Adrenal gland (tissue), 12 donors: Measurements from ENCODE around the gene SGTB. TPM values are rescaled to one million over a fixed set of nuclear protein-coding genes. Genes with fewer than 3 reads are reported as not detected.

ENCODE experiments used
- DNase-seq, 7 donors: peaks; one replicate each; pipeline ENCODE4 v3.0.0-alpha.2; 2019 to 2020
- H3K27ac ChIP-seq, 5 donors: fragments of 200-600 bp; sonication (generic) in 4 of 5; 1 replicate in 3 of 5; 2 replicates in 2 of 5; pipeline versions ENCODE4 v1.5.1 to v1.8.0; 2016 to 2020; ENCODE audit warnings: mild to moderate bottlenecking in 1 of 5
- H3K27me3 ChIP-seq: fragments of 200-600 bp; 2 replicates; pipeline ENCODE4 v1.8.0; 2021
- H3K36me3 ChIP-seq, 2 donors: fragments of 200-600 bp; replicated peaks in 1 of 2; 1 replicate in 1 of 2; 2 replicates in 1 of 2; pipeline versions ENCODE4 v1.5.1 to v1.8.0; 2018 to 2022
- H3K4me1 ChIP-seq, 2 donors: fragments of 200-600 bp; replicated peaks in 1 of 2; 1 replicate in 1 of 2; 2 replicates in 1 of 2; pipeline versions ENCODE4 v1.5.1 to v1.8.0; 2018 to 2021
- H3K4me3 ChIP-seq, 4 donors: fragments of 200-600 bp; sonication (generic) in 3 of 4; one replicate each; pipeline ENCODE4 v1.5.1; 2016 to 2018
- H3K9me3 ChIP-seq, 3 donors: fragments of 200-600 bp; sonication (generic) in 1 of 3; replicated peaks in 1 of 3; 1 replicate in 2 of 3; 2 replicates in 1 of 3; pipeline versions ENCODE4 v1.5.1 to v1.8.0; 2016 to 2021
- CTCF ChIP-seq, 6 experiments: fragments of 450-650 bp in 4 of 6; fragments of 200-600 bp in 2 of 6; sonication (generic) in 1 of 6; IDR thresholded peaks; 1 replicate in 5 of 6; 2 replicates in 1 of 6; pipeline versions ENCODE4 v1.5.1 to v1.8.0; 2016 to 2021; ENCODE audit warnings: antibody characterized with exemption in 6 of 6, mild to moderate bottlenecking in 2 of 6, moderate library complexity in 1 of 6
- POLR2A ChIP-seq, 2 donors: fragments of 450-650 bp; IDR thresholded peaks; one replicate each; pipeline ENCODE4 v1.6.1; 2017; ENCODE audit warnings: antibody characterized with exemption in 2 of 2, mild to moderate bottlenecking in 2 of 2, moderate library complexity in 1 of 2
- WGBS, 4 donors: extraction: QIAGEN DNeasy Blood & Tissue Kit in 2 of 4; methylation state at CpG; one replicate each; pipeline versions ENCODE4 v1.1.5 to v1.1.7; 2013 to 2017; 5-methylcytosine and 5-hydroxymethylcytosine counted together
- intact Hi-C, 2 donors: fragments of 100-400 bp; cut with DNase I; formaldehyde crosslinking; loops; one replicate each; pipeline versions ENCODE4 v1.14.1 to v1.15.0; 2022 to 2023
- polyA plus RNA-seq, 3 donors: library from polyadenylated mRNA; stranded (reverse); fragments of 200-250 nt in 2 of 3; fragments of 350-450 nt in 1 of 3; fragmentation: Illumina TruSeq in 1 of 3; extraction: RNeasy Lipid Tissue Mini Kit (QIAGEN cat#74804) in 1 of 3; gene quantifications; one replicate each; pipeline ENCODE4 v1.2.3, GENCODE V29; 2013 to 2014
- total RNA-seq, 9 donors: library from RNA; depleted of rRNA in 4 of 9; stranded (reverse); fragments of >200 nt in 4 of 9; fragments of 120-200 nt in 1 of 9; fragmentation: NEBNext Ultra II Directional in 1 of 9; extraction: Animal tissue kit (Norgen Biotek cat#: 25700) in 1 of 9; gene quantifications; one replicate each; pipeline versions ENCODE4 v1.1.0 to v1.2.4, GENCODE V29; 2013 to 2023
- donor health status: healthy with polysubstance abuse.
- donor health status: Bipolar disorder and iron deficiency.
- donor health status: DM: yes; HTN: yes; CAD: no.
- donor health status: DM: no; HTN: no; CAD: no.
- donor health status: DM: no; HTN: no; CAD: no.
- donor health status: DM: yes; HTN: yes; CAD: no.

Gene SGTB
- total and polyA plus RNA-seq, 12 donors = 1.0 to 7.1 (median 4.1) TPM

- no peak overlapping the region for H3K27ac ChIP-seq
- no peak for DNase-seq
- 73 to 87% (median 82%) methylated on average over 1 of the region's 1 CpG for WGBS, 4 donors
- no peak overlapping the region for H3K4me3 ChIP-seq
- H3K9me3 ChIP-seq = no peaks in the 10 kb centered on the region
- intact Hi-C loops = no loop called here
- TF ChIP-seq CTCF (IDR thresholded peaks at IDR 0.05) = no peak
- TF ChIP-seq POLR2A (IDR thresholded peaks at IDR 0.05) = no peak
- H3K4me1 ChIP-seq = no peaks in the 10 kb centered on the region
- no peaks in the 10 kb centered on the region for H3K36me3 ChIP-seq
- H3K27me3 ChIP-seq = no peaks in the 10 kb centered on the region
Observed at GRCh38 chr5:65762234-65762633, 40.3 kb upstream of the SGTB start.

GRCh38 chr5:65760504-65761275 is 38.8 kb upstream of the SGTB start:
- intact Hi-C loops = no loop called here
- Histone ChIP-seq H3K4me1 (no peaks in the 10 kb centered on the region), H3K4me3 (no peak overlapping the region), H3K9me3 (no peaks in the 10 kb centered on the region), H3K36me3 (no peaks in the 10 kb centered on the region), H3K27ac (no peak overlapping the region), H3K27me3 (no peaks in the 10 kb centered on the region)
- peak in 2 of 7 donors; percentile 9 to 61 for DNase-seq
- 63 to 80% (median 74%) methylated on average over 1 to 2 of the region's 2 CpGs for WGBS, 4 donors
- no peak for TF ChIP-seq POLR2A (IDR thresholded peaks at IDR 0.05)
- TF ChIP-seq CTCF (IDR thresholded peaks at IDR 0.05) = peak in 1 of 6 experiments; percentile 8

GRCh38 chr5:65758546-65759144 is 36.7 kb upstream of the SGTB start:
- intact Hi-C loops = no loop called here
- H3K4me1 ChIP-seq = no peaks in the 10 kb centered on the region
- H3K36me3 ChIP-seq = no peaks in the 10 kb centered on the region
- H3K9me3 ChIP-seq = no peaks in the 10 kb centered on the region
- H3K4me3 ChIP-seq = no peak overlapping the region
- TF ChIP-seq POLR2A (IDR thresholded peaks at IDR 0.05) = no peak
- TF ChIP-seq CTCF (IDR thresholded peaks at IDR 0.05) = no peak
- 84 to 92% (median 88%) methylated on average over 4 of the region's 4 CpGs for WGBS, 4 donors
- no peak for DNase-seq
- H3K27ac ChIP-seq = no peak overlapping the region
- no peaks in the 10 kb centered on the region for H3K27me3 ChIP-seq

GRCh38 chr5:65753189-65753588 is 31.3 kb upstream of the SGTB start:
- intact Hi-C loops = no loop called here
- TF ChIP-seq CTCF (IDR thresholded peaks at IDR 0.05) = no peak
- TF ChIP-seq POLR2A (IDR thresholded peaks at IDR 0.05) = no peak

More at GRCh38 chr5:65753189-65753588, 31.3 kb upstream of the SGTB start:
- no peak overlapping the region for H3K27ac ChIP-seq
- WGBS, 4 donors = 70 to 73% (median 73%) methylated on average over 8 of the region's 8 CpGs
- H3K36me3 ChIP-seq = no peaks in the 10 kb centered on the region
- H3K4me1 ChIP-seq = no peaks in the 10 kb centered on the region
- H3K9me3 ChIP-seq = no peaks in the 10 kb centered on the region
- no peaks in the 10 kb centered on the region for H3K27me3 ChIP-seq
- H3K4me3 ChIP-seq = no peak overlapping the region
- peak in 4 of 7 donors; percentile 45 to 80 (median 64) for DNase-seq
